GM18520 (cell line): ENCODE results near the gene C2CD4C.
"Not testable (repeated sequence)": the region's sequence is repeated elsewhere in the genome, so short reads cannot be mapped to it uniquely, and the experiment has no call there.

ENCODE experiments used
- ATAC-seq: cut with Tn5 transposase; IDR thresholded peaks from one replicate; pipeline ENCODE4 v1.9.1; 2021; ENCODE audit not compliant: unreplicated experiment

The C2CD4C gene

DNA sequence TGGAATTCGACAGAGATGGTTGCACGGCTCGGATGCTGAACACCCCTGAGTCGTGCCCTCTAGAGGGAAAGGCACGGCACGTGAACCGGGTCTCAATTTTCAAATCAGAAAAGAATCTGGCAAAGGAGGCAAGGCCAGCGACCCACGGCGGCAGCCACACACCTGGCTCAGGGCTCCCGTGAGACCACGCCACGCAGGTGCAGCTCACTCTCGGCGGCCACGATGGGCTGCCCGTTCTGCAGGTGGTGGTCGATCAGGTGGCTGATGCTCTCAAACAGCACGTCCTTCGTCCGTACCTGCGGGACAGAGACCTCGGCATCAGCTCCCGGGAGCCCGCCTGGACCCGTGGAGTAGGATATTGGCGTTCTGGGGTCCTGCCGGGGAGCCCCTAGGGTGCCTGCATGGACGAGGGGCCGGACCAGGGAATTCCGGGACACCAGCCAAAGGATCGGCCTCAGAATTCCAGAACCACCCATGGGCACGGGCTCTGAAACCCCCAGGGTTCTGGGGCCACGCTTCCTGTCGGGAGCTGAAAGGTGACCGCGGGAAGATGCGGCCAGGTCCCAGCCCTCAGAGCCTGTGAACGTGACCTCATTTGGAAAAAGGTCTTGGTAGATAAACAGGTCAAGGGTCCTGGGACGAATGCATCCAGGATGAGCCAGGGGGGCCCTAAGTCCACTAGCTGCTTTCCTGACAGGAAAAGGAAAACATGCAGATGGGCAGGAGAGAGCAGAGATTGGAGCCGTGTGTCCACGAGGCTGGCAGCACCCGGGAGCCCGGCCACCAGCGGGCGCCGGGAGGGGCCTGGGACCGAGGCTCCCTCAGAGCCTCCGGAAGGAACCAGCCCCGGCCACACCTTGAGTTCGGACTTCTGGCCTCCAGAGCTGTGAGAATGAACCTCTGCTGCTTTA is 10.1 kb upstream of the C2CD4C start:
- no peak for ATAC-seq

DNA sequence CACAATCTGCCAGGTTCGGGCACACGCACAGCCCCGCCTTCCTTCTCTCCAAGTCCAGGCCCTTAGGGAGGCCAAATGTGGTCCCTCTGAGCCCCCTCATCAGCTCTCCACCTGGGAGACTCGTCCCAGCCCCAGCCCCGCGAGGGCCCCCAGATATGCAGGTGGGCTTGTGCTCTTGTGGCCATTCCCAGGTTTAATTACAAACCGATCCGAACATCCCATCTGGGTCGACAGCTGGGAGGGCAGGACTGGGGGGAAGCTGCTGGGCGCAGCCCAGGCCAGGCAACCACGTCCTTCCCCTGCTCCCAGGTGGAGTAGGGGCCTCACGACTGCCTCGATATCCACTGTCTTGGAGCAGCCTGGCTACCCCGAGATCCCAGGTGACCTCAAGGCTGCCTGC is 7.5 kb upstream of the C2CD4C start:
- ATAC-seq, result no peak

DNA sequence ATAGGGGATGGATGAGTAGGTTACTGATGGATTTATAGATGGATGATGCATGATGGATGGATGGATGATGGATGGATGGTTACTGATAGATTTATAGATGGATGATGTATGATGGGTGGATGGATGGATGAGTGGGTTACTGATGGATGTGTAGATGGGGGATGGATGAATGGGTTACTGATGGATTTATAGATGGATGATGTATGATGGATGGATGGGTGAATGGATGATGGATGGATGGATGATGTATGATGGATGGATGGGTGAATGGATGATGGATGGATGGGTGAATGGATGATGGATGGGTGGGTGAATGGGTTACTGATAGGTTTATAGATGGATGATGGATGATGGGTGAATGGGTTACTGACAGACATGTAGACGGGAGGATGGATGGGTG is 6.3 kb upstream of the C2CD4C start:
- ATAC-seq, result no peak

DNA sequence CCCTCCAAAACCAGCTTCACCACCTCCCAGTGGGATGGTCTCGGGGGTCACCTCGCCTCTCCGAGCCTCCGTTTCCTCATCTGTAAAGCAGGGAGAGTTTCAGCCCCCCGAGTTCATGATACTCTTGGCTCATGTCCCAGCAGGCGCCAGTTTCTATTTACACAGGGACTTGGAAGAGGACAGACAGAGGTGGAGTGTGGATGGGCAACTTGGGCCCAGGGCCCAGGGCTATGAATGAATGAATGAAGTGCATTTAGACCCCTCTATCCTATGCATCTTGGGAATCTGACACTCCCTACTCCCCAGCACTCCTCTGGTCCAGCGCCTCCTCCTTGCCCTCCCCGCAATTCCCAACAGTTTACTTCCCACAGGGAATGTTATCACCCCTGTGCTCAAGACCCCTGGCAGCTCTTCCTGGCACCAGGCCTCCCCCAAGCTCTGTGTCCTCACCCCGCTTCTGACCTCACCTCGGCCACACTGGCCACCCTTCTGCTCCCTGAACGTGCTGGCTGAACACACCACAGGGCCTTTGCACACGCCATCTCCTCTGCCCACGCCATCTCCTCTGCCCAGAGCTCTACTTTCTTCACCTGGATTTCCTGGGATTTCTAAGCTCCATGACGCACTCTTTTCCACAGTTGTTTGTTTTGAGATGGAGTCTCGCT is 4.9 kb upstream of the C2CD4C start:
- ATAC-seq, result no peak

DNA sequence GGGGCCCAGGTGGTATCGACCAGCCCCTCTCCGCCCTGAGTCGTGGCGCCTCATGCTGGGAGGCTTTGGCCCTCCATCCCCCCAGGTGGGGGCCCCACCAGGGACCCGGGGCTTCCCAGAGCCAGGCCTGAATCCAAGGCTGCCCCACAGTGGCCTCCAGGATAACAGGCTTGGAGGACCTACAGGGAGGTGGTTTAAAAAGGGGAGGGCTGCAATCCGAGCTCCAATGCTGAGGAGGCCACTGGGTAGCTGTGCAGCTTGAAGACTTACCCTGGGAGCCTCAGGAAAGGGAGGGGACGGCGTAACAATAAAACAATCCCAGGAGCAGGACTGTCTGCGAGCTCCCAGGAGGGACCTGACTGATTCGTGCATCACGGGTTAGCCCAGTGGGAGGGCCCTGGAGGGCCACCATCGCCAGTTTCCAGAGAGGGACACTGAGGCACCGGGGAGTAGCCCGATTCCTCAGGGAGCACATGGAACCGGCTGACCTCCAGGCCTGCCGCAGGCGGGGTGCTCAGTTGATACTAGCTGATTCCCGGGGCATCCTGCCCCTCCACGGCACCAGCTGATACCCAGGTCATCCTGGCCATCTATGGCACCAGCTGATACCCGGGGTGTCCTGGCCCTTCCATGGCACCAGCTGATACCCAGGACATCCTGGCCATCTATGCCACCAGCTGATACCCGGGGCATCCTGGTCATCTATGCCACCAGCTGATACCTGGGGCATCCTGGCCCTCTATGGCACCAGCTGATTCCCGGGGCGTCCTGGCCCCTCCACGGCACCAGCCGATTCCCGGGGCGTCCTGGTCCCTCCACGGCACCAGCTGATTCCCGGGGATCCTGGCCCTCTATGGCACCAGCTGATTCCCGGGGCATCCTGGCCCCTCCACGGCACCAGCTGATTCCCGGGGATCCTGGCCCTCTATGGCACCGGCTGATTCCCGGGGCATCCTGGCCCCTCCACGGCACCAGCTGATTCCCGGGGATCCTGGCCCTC is 3.7 kb upstream of the C2CD4C start:
- ATAC-seq, result no peak

DNA sequence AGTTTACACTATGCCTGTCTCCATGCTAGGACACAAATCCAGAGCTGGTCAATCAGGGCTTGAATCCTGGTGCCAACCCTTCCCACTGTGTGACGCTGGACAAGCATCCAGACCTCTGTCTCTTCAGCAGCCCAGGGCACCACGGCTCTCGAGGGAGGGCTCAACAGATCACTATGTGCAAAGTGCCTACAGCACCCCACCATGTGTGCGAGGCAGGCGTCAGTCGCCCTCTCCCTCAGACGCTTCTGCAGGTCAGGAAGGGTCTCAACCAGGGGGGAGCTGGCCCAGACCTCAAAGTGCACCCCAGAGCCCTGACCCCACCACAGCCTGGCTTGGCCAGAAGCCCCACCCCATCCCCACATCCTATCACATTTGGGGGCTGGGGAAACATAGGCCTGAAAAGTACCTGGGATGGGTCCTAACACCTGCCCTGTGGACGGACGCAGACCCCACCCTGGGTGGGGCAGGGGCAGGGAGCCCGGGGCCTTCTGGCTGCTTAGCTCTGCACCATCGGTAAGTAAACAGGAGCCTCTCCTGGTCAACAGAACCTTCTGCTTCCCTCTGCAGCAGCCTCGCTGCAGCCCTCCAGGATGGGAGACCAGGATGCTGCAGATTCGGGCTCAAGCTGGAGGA is 2.9 kb upstream of the C2CD4C start:
- no peak for ATAC-seq

DNA sequence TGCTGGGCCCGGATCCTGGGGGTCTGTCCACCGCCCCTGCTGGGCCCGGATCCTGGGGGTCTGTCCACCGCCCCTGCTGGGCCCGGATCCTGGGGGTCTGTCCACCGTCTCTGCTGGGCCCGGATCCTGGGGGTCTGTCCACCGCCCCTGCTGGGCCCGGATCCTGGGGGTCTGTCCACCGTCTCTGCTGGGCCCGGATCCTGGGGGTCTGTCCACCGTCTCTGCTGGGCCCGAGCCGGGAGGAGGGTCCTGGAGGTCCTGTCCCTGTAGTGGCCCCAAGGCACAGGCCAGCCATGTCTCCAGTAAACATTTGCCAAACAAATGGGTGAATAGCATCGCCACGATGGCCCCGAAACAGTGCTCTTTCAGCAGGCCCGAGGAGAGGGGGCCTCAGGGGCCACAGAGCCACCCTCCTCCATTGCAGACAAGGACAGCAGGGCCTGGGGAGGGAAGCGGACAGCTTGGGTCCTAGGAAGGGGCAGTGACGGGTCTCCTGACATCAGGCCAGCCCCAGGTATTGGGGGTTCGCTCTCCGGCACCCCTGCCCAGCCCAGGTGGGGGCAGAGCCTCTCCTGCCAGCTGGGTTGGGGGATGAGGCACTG is 2.3 kb upstream of the C2CD4C start:
- not testable (repeated sequence) for ATAC-seq

DNA sequence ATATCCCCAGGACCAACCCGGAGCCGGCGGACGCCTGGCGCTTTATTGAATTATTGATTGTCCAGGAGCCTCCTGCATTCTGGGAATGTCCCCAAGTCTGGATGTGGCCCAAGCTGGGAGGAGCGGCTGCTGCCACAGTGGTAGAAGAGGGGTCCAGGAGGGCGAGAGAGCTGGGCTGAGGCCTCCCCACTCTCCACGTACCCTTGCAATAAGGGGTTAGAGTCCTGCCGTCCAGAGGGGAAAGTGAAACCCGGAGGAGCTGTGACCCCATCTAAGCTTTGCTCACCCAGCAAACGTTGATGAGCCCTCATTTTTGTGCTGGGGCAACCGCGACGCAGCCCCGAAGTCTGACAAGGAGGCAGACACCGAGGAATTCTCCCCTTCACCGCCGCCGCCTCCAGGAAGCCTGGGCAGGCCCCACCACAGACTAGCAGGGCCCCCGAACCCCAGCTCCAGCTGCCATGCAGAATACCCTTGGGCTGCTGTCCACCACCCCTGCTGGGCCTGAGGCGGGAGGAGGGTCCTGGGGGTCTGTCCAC is 1.4 kb upstream of the C2CD4C start:
- no peak for ATAC-seq

DNA sequence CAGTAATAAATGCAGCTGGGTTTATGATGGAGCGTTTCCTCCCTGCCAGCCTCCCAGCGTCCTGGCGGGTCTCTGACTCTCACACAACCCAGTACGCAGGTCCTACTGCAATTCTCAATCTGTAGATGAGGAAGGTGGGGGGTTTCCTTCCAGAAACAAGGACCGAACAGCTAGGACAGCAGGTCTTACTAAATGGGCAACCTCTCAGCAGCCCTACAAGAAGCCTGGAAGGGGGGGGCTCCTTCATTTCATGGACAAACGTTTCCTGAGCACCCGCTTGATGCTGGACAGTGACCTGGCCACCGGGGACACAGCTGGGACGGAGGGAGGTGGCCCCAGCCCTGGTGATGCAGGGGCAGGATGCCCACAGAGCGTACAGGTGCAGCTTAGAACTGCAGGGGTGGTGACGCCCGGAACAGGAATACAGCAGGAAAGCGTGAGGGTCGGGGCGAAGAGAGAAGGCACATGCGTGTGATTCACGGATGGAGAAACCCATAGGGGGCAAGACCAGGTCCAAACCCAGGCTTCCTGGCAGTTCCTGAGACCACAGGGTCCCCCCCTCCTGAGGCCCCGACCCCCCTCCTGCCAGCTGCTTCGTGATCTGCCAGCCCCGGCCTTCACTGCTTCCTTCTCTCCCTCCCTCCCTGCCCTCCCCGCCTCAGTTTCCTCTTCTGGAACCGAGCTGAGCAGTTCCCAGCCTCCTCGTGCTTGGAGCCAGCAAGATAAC is 732 bp upstream of the C2CD4C start:
- no peak for ATAC-seq

DNA sequence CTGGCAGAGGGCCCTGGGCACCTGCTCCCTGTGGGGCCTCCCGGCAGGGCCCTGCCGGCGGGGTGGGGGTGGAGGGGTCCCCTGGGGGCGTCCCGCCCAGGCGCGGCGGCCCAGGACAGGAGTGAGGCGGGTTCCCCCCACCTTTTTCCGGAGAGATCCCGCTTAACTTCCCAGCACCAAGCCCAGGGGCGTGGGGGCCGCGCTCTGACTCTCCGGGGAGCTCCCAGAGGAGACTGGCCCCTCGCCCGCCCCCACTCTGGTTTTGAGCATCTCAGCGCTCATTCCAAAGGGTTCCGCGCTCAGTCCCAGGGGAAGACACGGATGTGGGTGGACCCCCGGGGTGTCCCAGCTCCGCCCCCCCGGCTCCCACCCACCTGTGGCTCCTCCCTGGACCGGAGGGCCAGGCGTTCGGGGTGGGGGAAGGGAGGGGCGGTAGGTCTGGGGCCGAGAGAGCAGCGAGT is 476 bp downstream of the C2CD4C start:
- no peak for ATAC-seq

DNA sequence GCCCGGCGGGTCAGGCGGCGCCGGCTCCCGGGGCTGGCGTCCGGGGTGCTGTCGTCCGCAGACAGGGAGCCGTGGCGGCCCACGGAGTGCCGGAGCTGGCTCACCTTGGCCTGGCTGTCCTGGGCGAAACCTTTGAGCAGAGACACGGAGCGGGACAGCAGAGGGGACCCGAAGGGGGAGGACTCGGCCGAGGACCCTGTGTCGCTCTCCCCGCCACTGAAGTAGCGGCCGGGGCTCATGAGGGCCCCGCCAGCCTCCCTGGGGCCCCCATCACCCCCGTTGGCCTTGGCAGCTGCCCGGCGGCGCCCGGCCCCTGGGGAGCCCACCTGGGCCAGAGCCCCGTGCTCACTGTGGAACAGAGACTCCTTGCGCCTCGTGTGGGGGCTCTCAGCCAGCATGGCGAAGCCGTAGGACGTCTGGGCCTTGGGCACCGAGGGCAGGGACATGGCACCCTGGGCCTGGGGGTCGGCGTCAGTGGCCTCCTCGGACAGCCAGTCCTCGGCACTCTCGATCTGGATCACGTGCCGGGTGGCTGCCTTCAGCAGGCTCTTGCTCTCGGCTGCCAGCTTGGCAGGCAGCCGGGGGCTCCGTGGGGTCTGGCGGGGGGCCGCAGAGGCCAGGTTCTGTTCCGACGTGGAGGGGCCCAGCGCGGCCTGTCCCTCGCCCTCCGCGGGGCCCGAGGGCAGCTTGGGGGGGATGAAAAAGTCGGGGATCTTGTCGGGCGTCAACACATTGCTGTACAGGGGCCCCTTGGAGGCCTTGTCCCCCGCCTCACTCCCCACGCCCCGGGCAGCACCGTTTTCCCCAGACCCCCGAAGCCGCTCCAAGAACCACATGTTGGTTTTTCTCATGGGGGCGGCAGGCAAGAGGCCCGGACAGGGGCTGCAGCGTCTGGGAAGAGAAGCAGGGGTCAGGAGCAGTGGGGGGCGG is 1.2 kb downstream of the C2CD4C start:
- no peak for ATAC-seq

DNA sequence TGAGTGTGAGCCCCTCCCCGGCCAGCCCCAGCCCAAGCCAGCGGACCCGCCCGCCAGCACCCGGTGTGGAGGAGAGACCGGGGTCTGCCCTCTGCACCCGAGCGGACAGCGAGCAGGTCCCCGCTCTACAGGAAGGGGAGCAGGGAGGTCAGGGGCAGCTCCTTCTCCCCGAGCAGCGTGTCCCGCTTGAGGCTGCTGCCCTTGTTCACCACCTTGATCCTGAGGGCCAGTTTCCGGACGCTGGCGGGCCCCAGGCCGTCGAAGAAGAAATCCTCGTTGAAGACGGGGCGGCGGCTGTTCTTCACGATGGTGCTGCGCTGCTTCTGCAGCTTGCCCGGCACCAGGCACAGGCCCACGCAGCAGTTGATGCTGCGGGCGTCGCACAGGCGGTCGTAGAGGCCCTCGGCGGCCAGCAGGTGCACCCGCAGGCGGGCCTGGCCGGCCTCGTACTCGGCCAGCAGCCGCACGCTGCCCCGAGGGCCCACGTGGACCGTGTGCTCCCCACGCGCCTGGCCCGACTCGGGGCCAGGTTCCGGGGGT is 1.9 kb downstream of the C2CD4C start:
- no peak for ATAC-seq

DNA sequence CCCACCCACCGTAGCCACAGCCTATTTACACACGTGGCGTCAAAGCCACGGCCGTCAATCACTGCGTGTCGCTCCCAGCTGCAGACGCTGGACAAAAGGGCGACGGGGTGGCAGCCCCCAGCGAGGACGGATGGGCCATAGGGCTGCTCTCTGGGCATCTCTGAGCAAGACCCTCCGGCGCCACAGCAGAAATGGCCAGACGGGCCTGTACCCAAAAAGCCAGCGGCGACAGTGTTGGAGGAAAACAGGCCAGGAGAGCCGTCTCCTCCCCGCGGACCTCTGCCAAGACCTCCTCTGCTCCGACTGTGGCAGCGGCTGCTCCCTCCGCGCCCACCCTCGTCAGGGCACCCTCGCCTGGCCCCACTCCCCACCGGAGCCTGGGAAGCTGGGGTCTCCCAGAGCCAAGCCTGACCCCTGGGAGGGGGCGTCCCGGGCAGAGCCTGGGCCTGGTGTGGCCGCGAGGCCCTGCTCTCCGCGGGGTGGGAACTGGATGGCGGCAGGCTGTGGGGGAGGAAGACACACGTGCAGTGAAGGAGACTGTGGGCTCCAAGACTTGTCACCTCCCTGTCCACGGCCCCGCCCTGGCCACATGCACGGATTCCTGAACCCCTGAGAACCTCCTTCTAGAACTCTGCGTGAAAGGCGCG is 2.7 kb downstream of the C2CD4C start:
- ATAC-seq, result no peak

DNA sequence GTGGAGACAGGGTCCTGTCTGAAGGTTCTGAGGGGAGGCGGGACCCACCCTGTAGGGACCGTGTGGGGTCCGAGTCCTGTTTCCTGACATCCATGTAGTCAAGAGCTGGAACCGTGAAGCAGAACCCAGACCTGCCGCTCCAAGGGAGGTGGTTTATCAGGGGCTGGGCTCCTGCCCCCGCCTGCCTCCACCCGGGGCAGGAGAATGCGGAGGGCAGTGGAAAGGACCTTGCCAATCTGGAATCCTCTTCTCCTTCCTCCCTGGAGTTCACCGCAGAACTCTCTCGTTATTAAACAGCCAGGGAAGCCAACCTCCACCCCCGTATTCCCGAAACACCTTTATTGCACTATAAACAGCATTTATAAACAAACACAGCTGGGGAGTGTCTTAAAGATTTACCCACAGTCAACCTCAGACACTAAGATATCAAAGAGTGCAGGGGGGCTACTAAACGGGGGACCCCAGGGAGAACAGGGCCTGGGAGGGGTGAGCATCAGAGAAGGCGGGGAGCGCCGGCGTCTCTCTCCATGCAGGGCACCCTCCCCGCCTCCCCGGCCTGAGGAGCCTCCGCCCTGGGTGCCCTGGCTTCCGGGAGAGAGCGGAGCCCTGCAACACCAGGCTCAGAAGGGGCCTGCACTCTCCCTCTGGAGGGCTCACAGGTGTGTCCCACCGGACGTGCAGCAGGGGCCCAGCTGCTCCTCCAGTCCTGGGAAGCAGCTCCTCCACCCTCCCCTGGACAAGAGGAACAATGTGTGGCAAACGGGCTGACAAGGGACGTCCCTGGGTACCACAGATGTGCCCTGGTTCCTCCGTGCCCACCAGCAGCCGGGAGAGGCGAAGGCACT is 3.6 kb downstream of the C2CD4C start:
- ATAC-seq, result no peak

DNA sequence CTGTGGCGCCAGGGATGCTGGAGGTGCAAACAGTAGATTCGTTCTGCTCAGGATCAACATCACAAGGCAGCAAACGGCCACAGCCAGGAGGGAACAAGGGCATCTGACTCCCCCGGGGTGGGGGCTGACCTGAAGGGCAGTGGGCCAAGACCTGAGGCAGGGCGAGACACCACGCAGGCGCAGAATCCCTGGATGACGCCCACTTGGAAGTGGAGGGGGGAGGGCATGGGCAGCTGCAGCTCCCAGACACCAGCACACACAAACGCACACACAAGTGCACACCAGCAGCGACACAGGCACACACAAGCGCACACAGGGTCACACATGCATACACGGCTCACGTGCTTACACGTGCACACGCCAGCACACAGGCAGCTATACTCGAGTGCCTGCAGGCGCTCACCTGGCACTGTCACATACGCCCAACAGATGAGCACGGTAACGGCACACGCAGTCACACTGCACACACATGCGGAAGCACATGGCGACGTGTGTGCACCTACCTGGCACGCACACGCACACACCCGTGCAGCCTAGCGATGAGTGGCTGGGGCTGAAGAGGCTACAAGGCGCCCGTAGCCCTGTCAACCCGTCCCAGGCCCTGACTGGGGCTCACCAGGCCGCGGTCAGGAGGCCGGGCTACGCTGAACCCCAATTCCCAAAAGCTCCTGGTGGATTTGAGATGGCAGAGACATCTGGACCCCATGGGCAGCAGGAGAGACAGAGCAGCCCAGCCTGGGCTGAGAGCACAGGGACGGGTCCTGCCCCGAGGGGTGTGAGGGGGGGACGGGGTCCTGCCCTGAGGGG is 5.5 kb downstream of the C2CD4C start:
- no peak for ATAC-seq

DNA sequence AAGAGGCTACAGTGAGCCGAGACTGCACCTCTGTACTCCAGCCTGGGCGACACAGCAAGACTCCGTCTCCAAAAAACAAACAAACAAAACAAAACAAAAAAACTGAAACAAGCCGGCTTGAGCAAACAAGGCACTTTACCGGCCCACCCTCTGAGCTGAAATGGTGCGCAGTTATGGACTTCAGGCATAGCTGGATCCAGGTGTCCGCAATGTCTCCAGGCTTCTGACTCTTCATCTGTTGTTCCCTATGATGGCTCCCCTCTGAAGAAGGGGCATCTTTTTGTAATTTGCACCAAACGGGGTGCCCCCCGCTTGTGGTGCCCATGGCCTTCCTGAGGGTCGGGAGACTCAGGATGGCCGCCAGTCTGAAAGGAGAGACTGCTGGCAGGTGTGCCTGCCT is 6.2 kb downstream of the C2CD4C start:
- ATAC-seq, result no peak
